ENCODE results near the gene ATXN10. TPM values are rescaled to one million over a fixed set of nuclear protein-coding genes. Genes with fewer than 3 reads are reported as not detected.

The ATXN10 gene
- total and polyA plus RNA-seq, 2 donors (not counting 1 experiment from before 2014, with no cell fraction given) = 52.3 to 95.5 TPM

DNA sequence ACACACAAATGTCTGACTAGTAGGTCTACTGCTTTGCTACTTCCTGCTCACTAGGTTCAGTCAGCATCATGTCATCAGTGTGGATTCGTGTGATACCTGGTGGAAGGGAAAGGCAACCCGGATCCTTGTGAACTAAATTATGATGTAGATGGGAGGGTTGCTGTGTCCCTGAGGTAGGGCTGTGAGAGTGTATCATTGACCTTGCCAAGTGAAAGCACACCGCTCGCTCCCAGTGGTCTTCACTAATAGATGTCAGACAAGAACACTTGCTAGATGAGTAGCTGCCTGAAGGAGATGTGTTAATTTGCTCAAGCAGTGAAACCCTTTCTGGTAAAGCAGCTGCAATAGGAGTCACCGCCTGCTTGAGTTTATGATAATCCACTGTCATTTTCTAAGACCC is 185.9 kb downstream of the ATXN10 start:
- Histone ChIP-seq H3K79me2 (ENCODE audit: control insufficient read depth, insufficient read depth, low read length) (no peaks in the 10 kb centered on the region), H3K27ac (ENCODE audit: low read length in 2 of 2) (no peak overlapping the region), H3K36me3 (replicated peaks in 1 of 2; ENCODE audit: control extremely low read depth in 1 of 2, control insufficient read depth in 1 of 2, extremely low read depth in 1 of 2, insufficient read depth in 2 of 2, low read length in 1 of 2) (peaks cover 0 to 7% of the 10 kb centered on the region in 2 experiments), H2AFZ (ENCODE audit: insufficient read depth, low read depth, low read length, poor library complexity, severe bottlenecking) (no peak overlapping the region), H4K20me1 (ENCODE audit: control insufficient read depth, insufficient read depth, low read length, poor library complexity, severe bottlenecking) (no peaks in the 10 kb centered on the region), H3K9me3 (ENCODE audit: control extremely low read depth in 1 of 3, control insufficient read depth in 2 of 3, insufficient read depth in 1 of 3, low read length in 2 of 3) (peaks cover 2 to 15% (median 9%) of the 10 kb centered on the region in 3 donors), H3K4me2 (replicated peaks; ENCODE audit: low read depth, low read length, poor library complexity, severe bottlenecking) (no peak overlapping the region), H3K27me3 (replicated peaks in 1 of 4; ENCODE audit: control extremely low read depth in 1 of 4, control insufficient read depth in 3 of 4, insufficient read depth in 4 of 4, low read length in 3 of 4) (no peaks in the 10 kb centered on the region), H3K4me1 (ENCODE audit: control insufficient read depth in 2 of 2, insufficient read depth in 2 of 2, low read length in 2 of 2) (no peaks in the 10 kb centered on the region), H3K4me3 (ENCODE audit: control extremely low read depth in 1 of 5, extremely low read depth in 1 of 5, insufficient read depth in 1 of 5, low read depth in 2 of 5, low read length in 4 of 5) (no peak overlapping the region), H3K9ac (ENCODE audit: low read length) (no peak overlapping the region)
- Mint-ChIP-seq H3K9me3 (ENCODE audit: insufficient read depth) (no peaks in the 10 kb centered on the region), H3K27ac (no peak overlapping the region), H3K4me3 (no peak overlapping the region), H3K4me1 (no peaks in the 10 kb centered on the region), H3K27me3 (no peaks in the 10 kb centered on the region)
- ATAC-seq (ENCODE audit: low read depth) = no peak
- intact Hi-C loops (cut with micrococcal nuclease) = no loop called here
- DNase-seq = no peak
- CTCF ChIA-PET = no interaction called here
- no peak for TF ChIP-seq EZH2 (IDR thresholded peaks at IDR 0.05; ENCODE audit: borderline replicate concordance, insufficient read depth, low read depth, low read length, poor library complexity, severe bottlenecking)
- TF ChIP-seq, protein P1, sequence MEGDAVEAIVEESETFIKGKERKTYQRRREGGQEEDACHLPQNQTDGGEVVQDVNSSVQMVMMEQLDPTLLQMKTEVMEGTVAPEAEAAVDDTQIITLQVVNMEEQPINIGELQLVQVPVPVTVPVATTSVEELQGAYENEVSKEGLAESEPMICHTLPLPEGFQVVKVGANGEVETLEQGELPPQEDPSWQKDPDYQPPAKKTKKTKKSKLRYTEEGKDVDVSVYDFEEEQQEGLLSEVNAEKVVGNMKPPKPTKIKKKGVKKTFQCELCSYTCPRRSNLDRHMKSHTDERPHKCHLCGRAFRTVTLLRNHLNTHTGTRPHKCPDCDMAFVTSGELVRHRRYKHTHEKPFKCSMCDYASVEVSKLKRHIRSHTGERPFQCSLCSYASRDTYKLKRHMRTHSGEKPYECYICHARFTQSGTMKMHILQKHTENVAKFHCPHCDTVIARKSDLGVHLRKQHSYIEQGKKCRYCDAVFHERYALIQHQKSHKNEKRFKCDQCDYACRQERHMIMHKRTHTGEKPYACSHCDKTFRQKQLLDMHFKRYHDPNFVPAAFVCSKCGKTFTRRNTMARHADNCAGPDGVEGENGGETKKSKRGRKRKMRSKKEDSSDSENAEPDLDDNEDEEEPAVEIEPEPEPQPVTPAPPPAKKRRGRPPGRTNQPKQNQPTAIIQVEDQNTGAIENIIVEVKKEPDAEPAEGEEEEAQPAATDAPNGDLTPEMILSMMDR (IDR thresholded peaks at IDR 0.05) = no peak
- 94% methylated on average over 4 of the region's 5 CpGs for WGBS (ENCODE audit: insufficient coverage)
- POLR2A ChIA-PET = no interaction called here

- Histone ChIP-seq H4K20me1 (ENCODE audit: control insufficient read depth, insufficient read depth, low read length, poor library complexity, severe bottlenecking) (no peaks in the 10 kb centered on the region), H3K27me3 (replicated peaks in 1 of 4; ENCODE audit: control extremely low read depth in 1 of 4, control insufficient read depth in 3 of 4, insufficient read depth in 4 of 4, low read length in 3 of 4) (no peaks in the 10 kb centered on the region), H3K4me1 (ENCODE audit: control insufficient read depth in 2 of 2, insufficient read depth in 2 of 2, low read length in 2 of 2) (no peaks in the 10 kb centered on the region), H3K36me3 (replicated peaks in 1 of 2; ENCODE audit: control extremely low read depth in 1 of 2, control insufficient read depth in 1 of 2, extremely low read depth in 1 of 2, insufficient read depth in 2 of 2, low read length in 1 of 2) (peaks cover 0 to 4% of the 10 kb centered on the region in 2 experiments), H3K9me3 (ENCODE audit: control extremely low read depth in 1 of 3, control insufficient read depth in 2 of 3, insufficient read depth in 1 of 3, low read length in 2 of 3) (peaks cover 0 to 8% (median 2%) of the 10 kb centered on the region in 3 donors), H3K4me3 (ENCODE audit: control extremely low read depth in 1 of 5, extremely low read depth in 1 of 5, insufficient read depth in 1 of 5, low read depth in 2 of 5, low read length in 4 of 5) (no peak overlapping the region), H3K4me2 (replicated peaks; ENCODE audit: low read depth, low read length, poor library complexity, severe bottlenecking) (no peak overlapping the region), H3K27ac (ENCODE audit: low read length in 2 of 2) (no peak overlapping the region), H3K79me2 (ENCODE audit: control insufficient read depth, insufficient read depth, low read length) (no peaks in the 10 kb centered on the region), H2AFZ (ENCODE audit: insufficient read depth, low read depth, low read length, poor library complexity, severe bottlenecking) (no peak overlapping the region), H3K9ac (ENCODE audit: low read length) (no peak overlapping the region)
- peaks cover 2% of the 10 kb centered on the region for H3K4me1 Mint-ChIP-seq
- no peak overlapping the region for H3K27ac Mint-ChIP-seq
- ChIA-PET POLR2A (no interaction called here), CTCF (no interaction called here)
- TF ChIP-seq EZH2 (IDR thresholded peaks at IDR 0.05; ENCODE audit: borderline replicate concordance, insufficient read depth, low read depth, low read length, poor library complexity, severe bottlenecking) = no peak
- TF ChIP-seq, protein P1 (IDR thresholded peaks at IDR 0.05) = no peak
- H3K27me3 Mint-ChIP-seq = peaks cover 10% of the 10 kb centered on the region
- WGBS (ENCODE audit: insufficient coverage) = 98% methylated on average over 28 of the region's 28 CpGs
- H3K4me3 Mint-ChIP-seq = no peak overlapping the region
- no peaks in the 10 kb centered on the region for H3K9me3 Mint-ChIP-seq (ENCODE audit: insufficient read depth)
- DNase-seq (no peak), ATAC-seq (ENCODE audit: low read depth) (no peak)
- intact Hi-C loops (cut with micrococcal nuclease) = no loop called here
Observed at GRCh38 chr22:45859231-45860161, 187.9 kb downstream of the ATXN10 start.
